Gastroesophageal sphincter (tissue), 3 donors: ENCODE measurements around the gene PABPN1.

ENCODE experiments used
- CTCF ChIP-seq, 4 experiments: fragments of 200-600 bp in 2 of 4; fragments of 450-650 bp in 2 of 4; sonication (generic) in 1 of 4; IDR thresholded peaks; one replicate each; pipeline ENCODE4 v1.5.1; 2017 to 2019; ENCODE audit warnings: antibody characterized with exemption in 4 of 4, mild to moderate bottlenecking in 2 of 4, moderate library complexity in 2 of 4
- POLR2A ChIP-seq, 2 donors: fragments of 450-650 bp; IDR thresholded peaks; one replicate each; pipeline ENCODE4 v1.6.1; 2017; ENCODE audit warnings: antibody characterized with exemption in 2 of 2, mild to moderate bottlenecking in 2 of 2, moderate library complexity in 1 of 2
- POLR2AphosphoS5 ChIP-seq: sonication (generic); formaldehyde crosslinking; IDR thresholded peaks from one replicate; pipeline ENCODE4 v1.6.1; 2017; ENCODE audit warnings: antibody characterized with exemption

GRCh38 chr14:23316300-23316699 is 5.0 kb upstream of the PABPN1 start:
- TF ChIP-seq CTCF (IDR thresholded peaks at IDR 0.05) (no peak), POLR2AphosphoS5 (no peak), POLR2A (IDR thresholded peaks at IDR 0.05) (no peak)
